ENCODE results near the gene AQP7.
A peak's percentile ranks its signal among the peaks of the same experiment; 100 is the strongest.
"Not testable (repeated sequence)": the region's sequence is repeated elsewhere in the genome, so short reads cannot be mapped to it uniquely, and the experiment has no call there.

AQP7 gene

DNA sequence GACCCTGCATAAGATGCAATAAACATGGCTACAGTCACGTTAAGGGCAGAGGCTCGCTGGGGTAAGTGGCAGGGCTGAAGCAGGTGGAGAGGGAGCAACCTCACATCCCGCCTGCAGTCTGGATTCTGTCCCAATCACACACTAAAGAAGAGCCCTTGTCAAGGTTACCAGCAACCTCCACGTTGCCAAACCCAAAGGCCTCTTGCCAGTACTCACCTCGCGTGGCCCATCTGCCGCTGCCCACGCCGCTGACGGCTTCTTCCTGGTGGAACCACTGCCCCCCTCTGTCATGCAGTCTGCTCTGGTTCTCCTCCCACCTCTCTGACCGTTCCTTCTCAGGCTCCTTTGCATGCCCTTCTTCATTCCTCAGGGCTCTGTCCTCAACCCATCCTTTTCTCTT is 8.8 kb downstream of the AQP7 start:
- DNase-seq, result no peak

DNA sequence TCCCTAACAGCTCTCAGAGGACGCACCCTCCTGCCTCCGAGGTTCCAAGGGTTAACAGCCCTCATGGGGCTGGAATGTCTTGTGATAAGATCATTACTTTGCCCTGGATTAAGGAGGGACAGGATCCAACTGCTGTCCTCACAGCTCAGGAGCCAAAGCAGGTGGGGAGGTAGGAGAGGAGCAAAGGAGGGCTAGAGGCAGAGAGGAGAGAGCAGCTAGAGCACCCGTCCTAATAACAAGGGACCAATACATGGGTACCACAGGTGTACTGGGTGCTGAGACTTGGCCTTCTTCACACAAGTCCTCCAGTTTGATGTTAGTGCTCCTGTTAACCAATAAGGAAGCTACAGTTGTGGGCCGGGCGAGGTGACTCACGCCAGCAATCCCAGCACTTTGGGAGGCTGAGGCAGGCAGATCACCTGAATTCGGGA is 9.8 kb downstream of the AQP7 start:
- not testable (repeated sequence) for DNase-seq

DNA sequence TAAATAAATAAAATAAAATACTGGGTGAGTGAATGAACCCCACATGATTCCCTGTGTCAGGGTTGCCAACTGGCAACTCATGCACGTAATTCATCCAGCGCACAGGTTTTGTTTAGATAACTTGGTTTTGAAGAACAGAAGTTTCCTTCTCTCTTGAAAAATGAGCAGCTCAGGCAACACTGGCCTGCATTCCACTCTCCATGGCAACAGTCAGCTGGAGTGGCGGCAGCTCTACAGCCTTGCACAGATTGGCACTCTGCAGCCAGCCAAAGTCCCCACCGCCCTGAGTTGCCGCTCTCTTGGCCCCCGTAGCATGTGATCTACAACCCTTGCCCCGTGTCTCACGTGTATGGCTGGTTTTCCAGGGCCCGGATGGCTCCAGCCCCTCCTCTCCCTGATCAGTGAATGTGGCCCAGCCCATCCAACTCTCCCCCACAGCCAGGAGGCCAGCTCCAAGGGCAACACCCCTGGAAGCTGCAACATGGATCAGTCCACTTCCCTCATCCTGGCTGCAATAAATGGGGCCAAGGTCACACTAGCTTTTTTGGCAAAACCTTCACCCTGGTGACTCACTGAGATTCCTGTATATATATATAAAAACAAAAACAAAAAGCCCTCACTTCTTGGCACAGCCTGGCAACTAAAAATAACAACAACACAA is 11.1 kb downstream of the AQP7 start:
- not testable (repeated sequence) for DNase-seq

DNA sequence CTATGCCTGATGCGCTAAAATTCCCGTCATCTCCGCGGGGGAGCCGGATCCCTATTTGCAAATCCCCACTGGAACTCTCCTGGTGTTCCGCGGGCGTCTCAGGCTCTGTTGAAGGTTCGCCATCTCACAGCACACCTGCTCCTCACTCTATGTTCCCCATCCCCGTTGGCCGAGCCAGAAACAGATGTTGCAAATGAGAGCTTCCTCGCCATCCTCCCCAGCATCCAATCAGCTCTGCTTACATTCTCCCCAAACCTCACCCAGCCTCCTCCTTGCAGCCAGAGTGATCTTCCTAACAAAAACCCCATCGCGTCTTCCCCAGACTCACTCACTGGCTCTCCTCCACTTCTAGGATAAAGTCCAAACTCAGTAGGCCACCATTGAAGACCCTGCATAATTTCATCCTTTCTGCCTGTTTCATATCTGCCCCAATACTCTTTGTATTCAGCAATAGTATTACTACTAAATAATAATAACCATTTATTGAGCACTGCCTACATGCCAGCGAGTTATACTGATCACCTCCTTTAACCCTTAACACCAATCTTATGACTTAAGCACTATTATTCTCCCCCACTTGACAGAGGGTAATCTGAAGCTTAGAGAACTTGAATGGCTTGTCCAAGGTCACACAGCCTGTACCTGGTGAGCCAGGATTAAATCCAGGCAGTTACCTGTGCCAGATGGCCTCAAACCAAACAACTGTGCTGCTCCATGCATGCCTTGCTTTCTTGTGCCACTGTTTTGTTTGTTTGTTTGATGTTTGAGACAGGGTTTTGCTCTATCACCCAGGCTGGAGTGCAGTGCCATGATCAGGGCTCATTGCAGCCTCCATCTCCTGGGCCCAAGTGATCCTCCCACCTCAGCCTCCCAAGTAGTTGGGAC is 14.0 kb downstream of the AQP7 start:
- no peak for DNase-seq

DNA sequence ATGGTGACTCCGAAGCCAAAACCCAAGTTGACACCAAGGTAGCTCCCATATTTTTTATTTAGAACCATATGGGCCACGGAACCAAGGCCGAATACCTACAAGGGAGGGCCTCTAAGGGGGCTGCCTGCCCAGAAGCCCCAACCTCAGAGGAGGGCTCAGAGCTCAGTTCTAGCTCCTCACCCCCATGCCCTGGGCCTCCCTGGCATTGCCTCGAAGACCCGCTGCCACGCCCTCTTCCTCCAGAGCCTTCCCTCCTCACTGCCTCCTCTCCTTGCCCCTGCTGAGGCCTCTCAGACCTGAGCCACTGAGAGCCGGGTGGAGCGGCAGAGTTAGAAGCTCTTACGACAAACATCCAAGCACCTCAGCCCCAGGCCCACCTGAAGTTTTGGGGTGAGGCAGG is 15.4 kb downstream of the AQP7 start:
- DNase-seq, result not testable (repeated sequence)

DNA sequence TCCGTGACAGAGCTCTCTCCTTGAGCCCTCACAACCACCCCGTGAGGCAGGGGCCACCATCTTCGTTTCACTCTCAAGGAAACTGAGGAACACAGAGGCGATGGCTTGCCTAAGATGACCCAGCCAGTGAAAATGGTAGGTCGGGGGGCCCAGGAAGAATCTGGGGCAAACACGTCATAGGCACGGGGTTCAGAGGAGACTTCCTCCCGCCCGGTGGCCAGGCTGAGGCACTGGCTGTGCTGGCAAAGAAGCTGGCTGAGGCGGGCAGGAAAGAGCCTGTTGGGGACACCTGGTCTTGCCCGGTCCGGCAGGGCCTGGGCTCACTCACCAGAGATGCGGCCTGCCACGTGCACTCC is 15.7 kb downstream of the AQP7 start:
- not testable (repeated sequence) for DNase-seq

DNA sequence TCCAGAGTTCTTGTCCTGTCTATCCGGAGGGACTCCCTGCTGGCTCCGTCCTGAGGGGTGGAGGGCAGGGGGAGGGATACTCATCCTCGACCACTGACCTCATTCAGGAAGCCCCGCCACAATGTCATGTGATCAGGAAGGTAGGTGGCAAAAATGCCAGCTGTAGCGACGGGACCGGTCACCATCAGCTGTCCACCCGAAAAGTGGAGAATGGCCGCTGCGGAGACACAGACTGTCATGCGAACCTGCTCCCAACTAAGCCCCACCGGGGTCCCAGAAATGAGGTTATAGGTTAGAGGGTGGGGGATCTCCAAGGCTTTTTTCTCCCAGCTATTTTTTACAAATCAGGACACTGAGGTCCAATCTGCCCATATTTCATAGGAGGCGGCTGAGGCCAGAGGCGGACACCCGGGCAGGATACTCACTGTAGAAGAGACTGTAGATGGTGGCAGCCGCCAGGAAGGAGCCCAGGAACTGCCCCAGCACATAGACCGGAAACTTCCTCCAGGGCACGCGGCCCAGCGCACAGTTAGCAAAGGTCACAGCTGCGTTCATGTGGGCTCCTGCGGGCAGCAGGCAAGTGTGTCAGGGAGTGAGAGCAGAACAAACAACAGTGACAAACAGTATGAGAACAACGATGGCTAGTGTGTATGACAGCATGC is 16.3 kb downstream of the AQP7 start:
- not testable (repeated sequence) for DNase-seq

DNA sequence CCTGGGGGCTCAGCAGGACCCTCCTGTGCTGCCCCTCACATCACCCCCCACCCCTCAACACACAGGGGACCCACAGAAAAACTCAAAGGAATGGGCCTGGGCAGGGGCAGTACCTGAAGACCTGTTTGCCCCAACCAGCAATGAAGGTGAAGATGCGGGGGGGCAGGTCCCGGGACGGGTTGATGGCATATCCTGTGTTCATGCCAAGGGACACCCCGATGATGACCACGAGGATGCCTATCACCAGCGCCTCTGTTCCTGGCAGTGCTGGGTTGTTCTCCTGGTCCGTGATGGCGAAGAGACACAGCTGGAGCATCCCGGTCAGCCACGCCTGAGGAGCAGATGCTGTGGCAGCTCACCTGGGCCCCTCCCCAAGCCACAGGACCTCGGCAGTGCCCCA is 16.8 kb downstream of the AQP7 start:
- not testable (repeated sequence) for DNase-seq

DNA sequence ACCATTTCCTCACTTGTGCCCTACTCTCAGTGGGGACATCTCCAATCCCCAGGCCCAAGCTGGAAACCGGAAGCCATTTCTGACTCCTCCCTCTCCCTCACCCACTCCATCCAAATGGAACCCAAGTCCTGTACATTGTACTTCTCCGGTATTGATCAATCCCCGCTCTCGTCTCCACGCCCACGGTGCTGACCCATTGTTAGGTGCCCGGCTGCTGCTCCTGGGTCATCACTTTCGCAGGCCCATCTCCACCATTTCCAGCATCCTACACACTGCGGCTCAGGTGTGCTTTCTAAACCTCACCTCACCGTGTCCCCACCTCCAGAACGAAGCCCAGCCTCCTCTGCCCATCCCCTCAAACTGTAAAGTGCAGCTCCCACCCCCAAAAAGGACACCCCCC is 19.0 kb downstream of the AQP7 start:
- not testable (repeated sequence) for DNase-seq

DNA sequence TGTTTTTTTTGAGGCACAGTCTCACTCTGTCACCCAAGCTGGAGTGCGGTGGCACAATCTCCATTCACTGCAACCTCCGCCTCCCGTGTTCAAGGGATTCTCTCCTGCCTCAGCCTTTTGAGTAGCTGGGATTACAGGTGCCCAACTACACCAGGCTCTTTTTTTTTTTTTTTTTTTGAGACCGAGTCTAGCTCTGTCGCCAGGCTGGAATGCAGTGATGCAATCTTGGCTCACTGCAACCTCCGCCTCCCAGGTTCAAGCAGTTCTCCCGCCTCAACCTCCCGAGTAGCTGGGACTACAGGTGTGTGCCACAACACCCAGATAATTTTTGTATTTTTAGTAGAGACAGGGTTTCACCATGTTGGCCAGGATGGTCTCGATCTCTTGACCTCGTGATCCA is 20.0 kb downstream of the AQP7 start:
- not testable (repeated sequence) for DNase-seq

DNA sequence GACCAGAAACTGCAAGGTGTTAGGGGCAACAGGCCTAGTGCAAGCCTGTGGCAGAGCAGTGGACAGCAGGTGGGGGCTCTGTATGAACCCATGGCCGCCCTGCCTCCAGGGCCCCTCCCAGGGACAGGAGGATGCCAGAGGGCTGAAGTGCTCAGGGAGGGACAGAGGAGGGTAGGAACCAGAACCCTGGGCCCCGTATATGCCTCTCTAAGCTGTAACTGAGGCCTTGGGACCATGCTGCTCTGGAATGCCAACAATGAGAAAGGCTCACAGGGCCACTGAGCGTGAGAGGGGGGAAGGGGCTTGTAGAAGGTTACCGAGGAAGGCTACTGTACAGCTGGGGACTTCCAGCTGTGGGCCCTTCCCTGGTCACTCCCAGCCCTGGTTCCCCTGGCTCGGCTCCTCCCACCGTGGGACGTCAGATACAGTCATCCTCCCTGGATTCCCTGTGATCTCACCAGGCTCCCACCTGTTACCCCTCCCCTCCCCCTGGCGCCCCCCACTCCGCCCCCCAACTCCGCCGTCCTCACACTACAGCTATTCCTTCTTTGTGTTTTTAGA is 21.1 kb downstream of the AQP7 start:
- no peak for DNase-seq

DNA sequence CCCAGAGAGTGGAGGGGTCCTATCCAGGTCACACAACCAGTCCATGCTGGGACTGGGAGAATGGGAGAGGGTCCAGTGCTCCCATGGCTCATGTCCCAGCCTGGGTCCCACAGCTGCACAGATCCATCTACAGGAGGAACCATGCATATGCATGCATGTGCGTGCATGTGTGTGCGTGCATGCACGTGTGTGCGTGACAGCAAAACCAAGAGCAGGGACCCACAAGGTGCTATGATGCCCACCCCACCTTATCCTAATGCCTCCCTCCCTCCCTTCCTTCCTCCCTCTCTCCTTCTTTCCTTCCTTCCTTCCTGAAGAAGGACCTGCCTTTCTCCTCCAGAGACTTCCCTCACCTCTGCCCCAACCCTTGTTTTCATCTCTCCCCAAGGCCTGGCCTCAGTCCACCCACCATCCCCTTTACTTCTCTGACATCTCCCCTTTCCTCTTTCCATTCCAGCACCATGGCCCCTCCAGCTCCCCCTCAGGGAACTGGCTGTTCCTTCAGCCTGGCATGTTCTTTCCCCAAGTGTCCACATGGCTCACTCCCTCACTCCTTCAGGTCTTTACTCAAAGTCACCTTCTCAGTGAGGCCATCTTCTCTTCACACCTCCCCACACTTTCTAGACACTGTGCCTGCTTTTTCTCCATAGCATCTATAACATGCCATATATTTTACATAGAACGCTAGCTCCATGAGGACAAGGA is 21.8 kb downstream of the AQP7 start:
- DNase-seq, result no peak

DNA sequence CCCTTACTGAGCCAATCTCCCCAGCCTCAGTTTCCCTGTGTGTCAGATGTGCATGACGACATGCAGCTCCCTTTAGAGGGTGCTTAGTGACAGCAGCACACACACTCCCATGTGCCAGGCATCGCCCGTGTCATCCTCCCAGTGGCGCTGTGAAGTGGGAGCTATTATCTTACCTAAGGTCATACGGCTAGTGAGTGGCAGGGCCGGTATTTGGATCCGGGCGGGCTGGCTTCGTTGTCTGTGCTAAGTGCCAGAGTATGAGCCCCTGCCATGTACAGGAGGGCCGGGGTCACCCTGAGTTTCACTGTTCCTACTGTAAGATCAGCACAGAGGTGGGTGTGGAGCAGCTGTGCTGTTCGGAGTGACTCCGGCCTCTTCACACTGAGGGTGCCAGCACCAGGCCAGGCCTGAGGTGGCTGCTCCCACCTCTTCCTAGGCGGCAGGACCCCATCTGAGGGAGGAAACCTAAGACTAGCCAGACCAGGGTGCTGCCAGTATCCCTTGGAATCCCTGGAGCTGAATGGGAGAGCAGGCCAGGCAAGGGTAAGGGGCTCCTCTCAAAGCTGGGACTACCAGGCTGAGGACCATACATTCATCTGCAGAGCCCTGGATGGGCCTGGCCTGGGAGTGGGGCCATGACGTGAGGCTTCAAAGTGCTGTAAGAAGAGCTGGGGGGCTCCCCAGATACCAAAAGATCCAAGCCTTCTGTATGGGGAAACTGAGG is 22.5 kb downstream of the AQP7 start:
- DNase-seq, result no peak

DNA sequence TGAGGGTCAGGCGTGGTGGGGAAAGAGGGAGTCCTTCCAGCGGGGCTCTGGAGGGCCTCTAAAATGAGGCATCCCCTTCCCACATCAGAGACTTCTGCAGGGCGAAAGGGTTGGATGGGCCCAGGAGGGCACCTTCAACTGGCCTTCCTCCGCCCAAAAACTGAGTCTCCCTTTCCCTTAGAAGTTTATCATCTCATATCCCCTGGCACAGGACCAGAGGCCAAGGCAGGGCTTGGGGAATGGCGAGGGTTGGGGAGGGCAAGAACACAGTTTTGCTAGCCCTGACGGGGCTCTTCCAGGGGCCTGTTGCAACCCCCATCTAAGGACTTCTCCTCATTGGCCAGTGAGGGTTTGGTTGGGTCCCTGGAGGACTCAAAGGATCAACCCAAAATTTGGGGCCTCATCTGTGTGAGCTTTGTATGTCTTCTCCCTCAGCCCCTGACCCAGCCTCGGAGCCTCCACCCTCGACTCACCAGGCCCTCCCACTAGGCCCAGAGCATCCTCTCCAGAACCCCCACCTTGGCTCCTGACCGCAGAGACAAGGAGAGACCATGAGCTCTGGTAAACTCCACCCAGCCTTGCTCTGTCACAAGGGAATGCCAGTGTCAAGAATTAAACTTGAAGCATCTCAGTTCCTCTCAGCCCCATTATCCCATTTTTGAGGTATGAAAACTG is 24.1 kb downstream of the AQP7 start:
- no peak for DNase-seq

DNA sequence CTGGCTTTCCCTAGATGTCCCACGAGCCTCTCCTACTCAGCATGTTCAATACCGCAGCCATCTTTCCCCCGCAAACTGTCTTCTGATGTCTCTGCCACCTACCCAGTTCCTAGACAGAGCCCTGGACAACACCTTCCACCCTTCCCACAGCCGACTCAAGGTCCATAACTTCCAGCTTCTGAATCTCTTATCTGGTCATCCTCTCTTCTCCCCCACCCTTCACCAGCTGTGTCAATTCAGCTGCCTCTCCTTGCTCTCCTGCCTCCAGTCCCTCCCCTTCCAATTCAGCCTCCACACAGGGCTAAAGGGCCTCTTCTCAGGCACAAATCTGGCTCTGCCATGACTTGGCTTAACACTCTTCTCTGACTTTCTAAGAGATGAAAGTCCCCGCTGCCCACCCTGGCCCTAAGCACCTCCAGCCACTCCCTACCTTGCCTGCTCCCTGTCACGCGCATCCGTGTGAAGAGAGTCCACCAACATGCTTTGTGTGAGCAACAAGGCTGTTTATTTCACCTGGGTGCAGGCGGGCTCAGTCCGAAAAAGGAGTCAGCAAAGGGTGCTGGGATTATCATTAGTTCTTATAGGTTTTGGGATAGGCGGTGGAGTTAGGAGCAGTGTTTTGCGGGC is 25.2 kb downstream of the AQP7 start:
- DNase-seq, result no peak

DNA sequence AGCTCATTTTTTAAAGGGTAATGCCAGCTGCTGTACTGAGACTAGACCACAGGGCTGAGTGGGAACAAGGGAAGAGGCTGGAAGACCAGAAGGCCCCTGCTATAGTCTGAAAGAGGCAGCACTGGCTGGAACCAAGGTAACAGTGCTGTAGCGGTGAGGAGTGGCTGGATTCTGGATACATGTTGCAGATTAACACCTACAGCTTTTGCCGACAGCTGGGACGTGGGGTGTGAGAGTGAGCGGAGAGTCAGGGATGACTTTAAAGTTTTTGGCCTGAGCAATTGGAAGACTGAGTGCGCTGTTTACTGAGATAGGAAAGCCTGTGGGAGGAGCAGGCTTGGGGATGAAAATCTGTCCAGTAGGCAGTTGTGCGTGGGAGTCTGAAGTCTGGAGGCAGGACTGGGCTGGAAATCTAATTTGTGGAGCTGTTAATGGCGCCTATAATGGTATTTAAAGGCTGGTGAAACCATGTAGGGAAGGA is 26.5 kb downstream of the AQP7 start:
- no peak for DNase-seq

DNA sequence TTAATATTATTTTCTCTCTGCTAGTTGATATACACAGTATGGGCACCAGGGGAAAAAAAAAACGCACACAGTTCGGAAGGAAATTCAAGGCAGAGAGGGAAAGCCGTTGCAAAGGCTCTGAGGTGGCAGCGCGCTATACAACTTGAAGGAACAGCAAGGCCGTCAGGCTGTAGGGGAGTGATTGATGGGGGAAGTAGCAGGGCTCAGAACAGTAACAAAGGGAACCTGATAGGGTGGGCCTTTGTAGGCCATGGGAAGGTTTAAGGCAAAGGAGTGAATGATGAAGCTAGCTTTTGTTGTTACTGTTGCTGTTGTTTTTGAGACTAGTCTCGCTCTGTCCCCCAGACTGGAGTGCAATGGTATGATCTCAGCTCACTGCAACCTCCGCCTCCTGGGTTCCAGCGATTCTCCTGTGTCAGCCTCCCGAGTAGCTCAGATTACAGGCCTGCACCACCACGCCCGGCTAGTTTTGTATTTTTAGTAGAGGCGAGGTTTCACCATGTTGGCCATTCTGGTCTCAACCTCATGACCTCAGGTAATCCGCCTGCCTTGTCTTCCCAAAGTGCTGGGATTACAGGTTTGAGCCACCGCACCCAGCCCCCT is 27.0 kb downstream of the AQP7 start:
- DNase-seq, result no peak

DNA sequence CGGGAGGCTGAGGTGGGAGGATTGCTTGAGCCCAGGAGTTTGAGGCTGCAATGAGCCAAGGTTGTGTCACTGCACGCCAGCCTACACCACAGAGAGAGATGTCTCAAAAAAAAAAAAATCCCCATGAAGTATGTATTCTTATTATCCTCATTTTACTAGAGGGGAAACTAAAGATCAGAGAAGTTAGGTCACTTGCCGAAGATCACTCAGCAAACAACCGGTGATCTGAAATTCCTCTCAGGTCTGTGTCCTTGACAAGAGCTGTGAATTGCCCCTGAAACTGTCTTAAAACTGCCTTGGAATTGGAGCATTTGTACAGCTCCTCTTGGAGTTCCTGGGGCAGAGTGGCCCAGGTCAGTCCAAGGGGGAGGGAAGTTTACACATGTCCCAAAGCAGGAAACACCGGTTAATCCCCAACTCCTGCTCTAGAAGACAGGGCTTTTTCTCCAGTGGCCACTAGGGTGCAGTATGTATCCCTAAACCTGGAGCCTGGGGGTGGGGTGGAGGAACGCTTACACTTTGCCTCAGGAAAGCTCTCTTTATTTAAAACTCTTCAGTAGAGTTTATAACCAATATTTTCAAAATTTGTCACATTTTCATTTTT is 27.6 kb downstream of the AQP7 start:
- peak; percentile 51 for DNase-seq

DNA sequence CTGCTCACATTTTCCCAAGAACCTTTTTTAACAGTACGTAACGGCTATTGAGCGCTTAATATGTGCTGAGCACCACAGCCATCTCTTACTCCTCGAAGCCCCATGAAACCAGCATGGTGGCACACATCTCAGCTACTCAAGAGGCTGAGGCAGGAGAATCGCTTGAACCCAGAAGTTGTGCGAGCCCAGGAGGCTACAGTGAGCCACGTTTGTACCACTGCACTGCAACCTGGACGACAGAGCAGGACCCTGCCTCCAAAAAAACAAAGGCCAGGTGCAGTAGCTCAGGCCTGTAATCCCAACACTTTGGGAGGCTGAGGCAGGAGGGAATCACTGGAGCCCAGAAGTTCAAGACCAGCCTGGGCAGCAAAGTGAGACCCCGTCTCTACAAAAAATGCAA is 28.2 kb downstream of the AQP7 start:
- DNase-seq, result no peak

DNA sequence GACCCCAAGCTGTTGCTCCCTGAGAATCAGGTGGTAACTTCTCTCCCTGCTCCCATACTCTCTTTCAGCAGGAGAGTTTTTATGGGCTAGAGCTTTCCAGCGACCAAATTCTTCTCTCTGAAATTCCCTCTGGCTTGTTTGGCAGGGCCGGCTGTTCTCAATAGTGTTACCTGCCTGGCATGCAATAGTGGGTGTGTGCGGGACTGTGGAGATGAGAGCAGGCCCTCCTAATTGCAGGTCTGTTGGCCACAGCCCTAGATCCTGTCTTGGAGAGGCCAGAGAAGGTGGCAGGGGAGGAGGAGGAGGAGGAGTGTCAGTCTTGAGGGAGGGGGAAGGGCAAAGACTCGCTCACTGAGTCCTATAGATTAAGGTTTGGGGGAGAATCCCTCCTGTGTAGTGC is 29.5 kb downstream of the AQP7 start:
- no peak for DNase-seq

Data from NCI-H526 treated with DMSO at 0.1 percent for 48 hours (cell line).